ENCODE data around the gene PRDM8.
"Not testable (repeated sequence)": the region's sequence is repeated elsewhere in the genome, so short reads cannot be mapped to it uniquely, and the experiment has no call there.

PRDM8 gene

DNA sequence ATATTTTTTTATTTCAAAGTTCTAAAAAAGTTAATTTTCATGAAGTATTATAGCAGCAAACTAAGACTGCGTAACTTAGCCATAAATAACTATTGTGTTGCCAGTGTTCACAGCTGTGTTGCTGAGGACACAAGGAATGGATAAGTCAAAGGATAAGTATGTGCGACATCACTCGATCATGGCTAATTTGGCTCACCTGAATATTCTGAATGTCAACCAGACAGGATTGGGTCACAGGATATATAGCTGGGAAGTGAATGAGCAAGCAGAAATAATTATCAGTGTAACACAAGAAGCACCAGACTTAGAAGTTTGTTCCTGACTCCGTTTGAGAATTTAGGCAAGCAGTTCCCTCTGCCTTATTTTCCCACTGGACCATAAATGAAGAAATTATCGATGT lies 33.9 kb downstream of the PRDM8 start:
- no peak for DNase-seq

- no peak for DNase-seq
Measured at GRCh38 chr4:80232707-80233370, 35.5 kb downstream of the PRDM8 start.

- DNase-seq, result no peak
Measured at GRCh38 chr4:80233390-80233789, 36.1 kb downstream of the PRDM8 start.

DNA sequence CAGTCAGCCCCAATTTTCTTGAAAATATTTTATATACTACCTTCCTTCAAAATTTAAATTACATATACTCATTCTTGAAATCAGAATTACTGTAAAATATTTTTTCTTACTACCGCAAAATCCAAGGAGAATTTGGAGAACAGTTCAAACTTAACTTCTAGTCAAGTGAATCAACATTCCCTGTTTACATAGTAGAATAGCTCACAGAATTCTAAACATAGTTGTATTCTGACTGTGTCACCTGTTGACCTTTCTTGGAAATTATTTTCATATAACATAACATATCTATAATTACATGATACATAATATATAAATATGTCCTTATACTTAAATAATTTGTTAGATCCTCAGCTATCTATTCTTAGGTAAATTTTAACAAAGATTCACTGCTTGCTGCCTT lies 38.1 kb downstream of the PRDM8 start:
- DNase-seq, result no peak

DNA sequence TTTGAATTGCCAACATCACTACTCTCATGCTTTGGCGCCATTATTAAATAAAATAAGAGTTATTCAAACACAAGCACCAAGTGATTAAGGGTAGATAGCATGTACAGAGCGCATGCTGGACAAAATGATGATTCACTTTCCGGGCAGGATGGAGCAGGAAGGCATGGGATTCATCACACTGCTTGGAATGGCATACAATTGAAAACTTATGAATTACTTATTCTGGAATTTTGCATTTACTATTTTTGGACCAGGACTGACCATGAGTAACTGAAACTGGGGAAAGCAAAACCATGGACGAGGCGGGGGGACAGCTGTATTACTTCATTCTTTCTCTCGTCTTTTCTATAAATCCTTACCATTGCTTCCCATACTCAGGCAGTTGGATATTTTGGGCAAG lies 40.7 kb downstream of the PRDM8 start:
- no peak for DNase-seq

- DNase-seq, result no peak
Measured at GRCh38 chr4:80239480-80240150, 42.3 kb downstream of the PRDM8 start.

DNA sequence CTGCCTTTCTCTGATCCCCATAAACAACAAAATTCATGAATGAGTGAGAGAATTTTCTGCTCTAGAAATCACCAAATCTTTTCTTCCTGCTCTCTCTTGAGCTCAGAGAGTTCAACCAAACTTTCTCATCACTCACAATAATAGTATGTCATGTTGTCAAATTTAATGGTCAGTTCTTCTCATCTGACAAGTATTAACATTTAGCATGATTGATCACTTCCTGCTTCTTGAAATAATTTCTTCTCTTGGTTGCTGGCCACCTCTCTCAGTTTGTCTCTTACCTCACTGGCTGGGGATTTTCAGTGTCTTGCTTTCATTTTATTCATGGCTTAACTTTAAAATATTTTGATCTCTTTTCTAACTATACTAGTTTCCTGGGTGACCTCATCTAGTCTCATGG lies 43.7 kb downstream of the PRDM8 start:
- no peak for DNase-seq

GRCh38 chr4:80243274-80244018 lies 46.1 kb downstream of the PRDM8 start:
- DNase-seq, result no peak

GRCh38 chr4:80247484-80247883 lies 50.2 kb downstream of the PRDM8 start:
- DNase-seq, result not testable (repeated sequence)

DNA sequence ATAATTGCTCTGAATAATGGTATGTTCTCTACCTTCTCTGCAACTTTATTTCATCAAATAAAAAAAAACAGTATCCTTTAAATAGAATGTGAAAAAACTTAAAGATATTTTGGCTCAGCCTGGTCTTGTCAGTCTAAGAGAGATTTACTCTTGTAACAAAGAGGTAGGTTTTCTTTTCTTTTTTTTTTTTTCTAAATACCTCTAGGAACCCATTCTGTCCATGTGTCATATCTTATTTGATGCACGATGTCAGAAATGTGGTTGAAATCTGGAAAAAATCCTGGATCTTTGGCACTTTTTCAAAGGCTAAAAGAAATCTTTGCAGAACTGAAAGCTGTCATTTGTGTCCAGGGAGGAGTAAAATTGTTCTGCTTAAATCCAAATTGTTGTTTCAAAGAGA lies 51.8 kb downstream of the PRDM8 start:
- no peak for DNase-seq

DNA sequence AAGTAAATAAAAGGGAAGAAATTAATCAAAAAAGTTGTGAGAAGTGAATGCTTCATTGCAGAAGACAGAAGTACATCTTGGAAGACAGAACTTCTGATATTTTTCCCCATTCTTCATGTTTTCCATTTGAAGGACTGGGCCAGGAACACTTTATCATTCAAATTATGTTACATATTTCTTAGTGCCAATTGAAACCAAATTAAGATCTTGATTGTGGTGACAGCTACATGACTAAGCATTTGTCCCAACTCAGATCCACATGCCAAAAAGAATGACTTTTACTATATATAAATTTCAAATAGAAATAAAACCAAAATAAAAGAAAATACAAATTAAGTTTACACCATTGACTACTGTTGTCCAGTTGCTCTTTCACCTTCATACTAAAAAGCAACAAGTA lies 55.1 kb downstream of the PRDM8 start:
- DNase-seq, result no peak

GRCh38 chr4:80252953-80253352 lies 55.6 kb downstream of the PRDM8 start:
- no peak for DNase-seq

DNA sequence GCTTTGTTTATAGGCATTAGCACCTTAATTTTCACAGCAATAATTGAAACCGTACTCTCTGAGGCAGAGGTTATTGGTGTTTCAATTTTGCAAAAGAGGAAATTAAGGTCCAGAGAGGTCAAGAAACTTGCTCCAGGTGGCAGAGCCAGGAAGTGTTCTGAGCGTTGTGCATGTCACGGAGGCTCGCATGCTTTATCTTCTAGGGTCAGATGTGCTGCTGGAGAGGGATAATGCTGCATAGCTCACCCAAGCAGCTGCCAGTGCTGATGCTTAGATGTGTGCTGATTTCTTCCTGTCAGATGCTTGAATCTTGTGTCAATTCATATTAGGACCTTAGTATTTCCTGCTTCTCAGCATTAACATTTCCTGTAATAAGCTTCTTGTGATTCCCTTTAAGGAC lies 56.2 kb downstream of the PRDM8 start:
- DNase-seq, result no peak

Data from CD4-positive, alpha-beta T cell treated with Interferon alpha-2 for 1 hour (primary cell).